ENCODE measurements around the gene RPS15.

RPS15 gene

DNA sequence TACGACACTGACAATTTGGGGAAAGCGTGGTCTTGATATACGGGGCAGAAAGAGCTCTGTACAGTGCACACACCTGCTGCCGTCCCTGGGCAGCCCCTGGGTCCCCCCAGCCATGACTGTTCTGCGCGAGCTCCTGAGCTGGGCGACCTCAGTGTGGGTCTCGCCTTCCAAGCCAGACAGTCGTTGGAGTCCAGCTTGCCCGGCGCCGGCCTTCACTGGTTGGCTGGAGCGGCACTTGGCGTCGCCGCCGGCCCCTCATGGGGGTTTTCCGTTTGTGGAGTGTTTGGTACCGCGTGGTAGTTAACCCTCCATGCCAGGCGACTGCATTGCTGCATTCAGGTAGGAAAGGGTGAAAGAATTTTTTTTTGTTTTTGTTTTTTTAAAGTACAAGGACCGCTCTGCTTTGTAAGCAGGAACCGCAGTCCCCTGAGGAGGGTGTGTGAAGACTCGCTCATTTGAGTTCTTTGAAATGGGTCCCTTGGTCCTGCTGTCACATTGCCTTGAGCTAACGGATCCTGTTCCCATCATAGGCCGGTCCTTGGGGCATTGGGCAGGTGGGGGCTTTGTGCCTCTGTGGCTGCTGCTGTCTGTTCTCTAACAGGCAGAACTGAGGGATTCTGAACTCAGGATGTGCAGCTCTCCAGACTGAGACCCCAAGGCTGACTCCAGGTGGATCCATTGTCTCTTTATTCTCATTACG lies 10.8 kb upstream of the RPS15 start:
- TF ChIP-seq, protein P1, sequence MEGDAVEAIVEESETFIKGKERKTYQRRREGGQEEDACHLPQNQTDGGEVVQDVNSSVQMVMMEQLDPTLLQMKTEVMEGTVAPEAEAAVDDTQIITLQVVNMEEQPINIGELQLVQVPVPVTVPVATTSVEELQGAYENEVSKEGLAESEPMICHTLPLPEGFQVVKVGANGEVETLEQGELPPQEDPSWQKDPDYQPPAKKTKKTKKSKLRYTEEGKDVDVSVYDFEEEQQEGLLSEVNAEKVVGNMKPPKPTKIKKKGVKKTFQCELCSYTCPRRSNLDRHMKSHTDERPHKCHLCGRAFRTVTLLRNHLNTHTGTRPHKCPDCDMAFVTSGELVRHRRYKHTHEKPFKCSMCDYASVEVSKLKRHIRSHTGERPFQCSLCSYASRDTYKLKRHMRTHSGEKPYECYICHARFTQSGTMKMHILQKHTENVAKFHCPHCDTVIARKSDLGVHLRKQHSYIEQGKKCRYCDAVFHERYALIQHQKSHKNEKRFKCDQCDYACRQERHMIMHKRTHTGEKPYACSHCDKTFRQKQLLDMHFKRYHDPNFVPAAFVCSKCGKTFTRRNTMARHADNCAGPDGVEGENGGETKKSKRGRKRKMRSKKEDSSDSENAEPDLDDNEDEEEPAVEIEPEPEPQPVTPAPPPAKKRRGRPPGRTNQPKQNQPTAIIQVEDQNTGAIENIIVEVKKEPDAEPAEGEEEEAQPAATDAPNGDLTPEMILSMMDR (IDR thresholded peaks at IDR 0.05): no peak
- no peak for TF ChIP-seq ZFX (IDR thresholded peaks at IDR 0.05; ENCODE audit: borderline replicate concordance)
- H3K27ac ChIP-seq: no peak overlapping the region

DNA sequence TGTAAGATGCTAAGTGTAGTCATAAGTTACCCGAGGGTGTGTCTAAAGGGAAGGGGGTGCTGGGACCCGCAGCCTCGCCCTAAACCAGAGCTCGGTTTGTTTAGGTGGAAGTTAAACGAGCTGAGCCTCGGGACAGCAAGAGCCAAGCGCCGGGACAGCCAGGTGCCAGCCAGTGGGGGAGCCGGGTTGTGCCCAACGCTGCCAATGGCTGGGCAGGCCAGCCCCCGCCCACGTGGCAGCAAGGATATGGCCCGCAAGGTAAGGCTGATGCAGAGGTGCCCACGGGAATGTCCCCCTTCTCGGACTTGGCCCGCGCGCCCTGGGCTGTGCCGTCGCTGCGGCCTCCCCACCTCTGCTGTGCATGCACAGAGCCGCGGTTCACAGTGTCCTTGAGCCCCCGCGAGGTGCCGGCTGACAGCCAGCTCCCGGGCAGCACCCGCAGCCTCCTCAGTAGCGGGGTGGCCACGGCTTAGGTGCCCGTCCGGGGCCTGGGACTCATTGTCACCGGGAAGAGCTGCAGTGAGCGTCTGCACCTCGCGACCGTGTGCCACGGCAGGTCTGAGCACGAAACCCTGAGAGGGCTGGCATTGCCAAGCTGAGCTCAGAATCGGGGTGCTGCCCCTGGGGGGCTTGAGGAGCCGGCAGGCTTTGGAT lies 9.3 kb upstream of the RPS15 start:
- TF ChIP-seq ZFX (IDR thresholded peaks at IDR 0.05; ENCODE audit: borderline replicate concordance): no peak
- TF ChIP-seq, protein P1 (IDR thresholded peaks at IDR 0.05): no peak
- no peak overlapping the region for H3K27ac ChIP-seq

DNA sequence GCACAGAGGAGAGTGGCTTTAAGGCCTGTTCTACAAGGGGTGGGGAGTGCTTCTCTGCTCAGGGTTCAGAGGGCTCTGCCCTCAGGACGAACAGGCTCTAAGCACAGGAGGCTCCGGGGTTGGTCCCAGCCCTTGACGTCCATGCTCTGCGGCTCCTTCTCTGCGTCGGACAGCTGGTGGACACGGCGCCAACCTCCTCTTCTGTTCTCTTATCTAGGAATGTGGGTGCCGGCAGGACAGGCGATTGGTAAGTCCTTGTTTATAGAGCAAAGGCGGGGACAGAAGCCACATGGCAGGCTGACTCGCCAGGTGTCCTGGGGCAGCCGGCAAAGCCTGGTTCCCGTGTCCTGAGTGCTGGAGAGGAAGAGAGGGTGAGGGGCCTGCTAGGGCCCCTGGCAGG lies 8.4 kb upstream of the RPS15 start:
- TF ChIP-seq, protein P1 (IDR thresholded peaks at IDR 0.05): no peak
- TF ChIP-seq ZFX (IDR thresholded peaks at IDR 0.05; ENCODE audit: borderline replicate concordance): no peak
- no peak overlapping the region for H3K27ac ChIP-seq

DNA sequence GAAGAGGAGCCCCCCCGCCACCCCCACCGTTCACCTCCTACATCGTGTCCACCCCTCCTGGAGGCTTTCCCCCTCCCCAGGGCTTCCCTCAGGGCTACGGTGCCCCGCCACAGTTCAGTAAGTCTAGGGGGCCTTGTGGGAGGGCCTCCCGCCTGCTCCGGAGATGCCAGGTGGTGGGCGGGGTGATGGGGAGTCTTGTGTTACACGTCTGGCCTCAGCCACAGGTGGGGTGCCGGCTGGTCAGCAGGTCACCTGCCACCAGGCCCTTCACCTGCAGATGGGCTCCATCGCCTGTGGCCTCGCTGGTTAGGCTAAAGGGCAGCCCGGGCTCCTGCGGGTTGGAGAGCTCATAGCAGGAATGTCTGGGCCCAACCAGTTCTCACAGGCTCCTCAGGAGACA lies 8.0 kb upstream of the RPS15 start:
- TF ChIP-seq ZFX (IDR thresholded peaks at IDR 0.05; ENCODE audit: borderline replicate concordance): no peak
- TF ChIP-seq, protein P1 (IDR thresholded peaks at IDR 0.05): no peak
- H3K27ac ChIP-seq: no peak overlapping the region

DNA sequence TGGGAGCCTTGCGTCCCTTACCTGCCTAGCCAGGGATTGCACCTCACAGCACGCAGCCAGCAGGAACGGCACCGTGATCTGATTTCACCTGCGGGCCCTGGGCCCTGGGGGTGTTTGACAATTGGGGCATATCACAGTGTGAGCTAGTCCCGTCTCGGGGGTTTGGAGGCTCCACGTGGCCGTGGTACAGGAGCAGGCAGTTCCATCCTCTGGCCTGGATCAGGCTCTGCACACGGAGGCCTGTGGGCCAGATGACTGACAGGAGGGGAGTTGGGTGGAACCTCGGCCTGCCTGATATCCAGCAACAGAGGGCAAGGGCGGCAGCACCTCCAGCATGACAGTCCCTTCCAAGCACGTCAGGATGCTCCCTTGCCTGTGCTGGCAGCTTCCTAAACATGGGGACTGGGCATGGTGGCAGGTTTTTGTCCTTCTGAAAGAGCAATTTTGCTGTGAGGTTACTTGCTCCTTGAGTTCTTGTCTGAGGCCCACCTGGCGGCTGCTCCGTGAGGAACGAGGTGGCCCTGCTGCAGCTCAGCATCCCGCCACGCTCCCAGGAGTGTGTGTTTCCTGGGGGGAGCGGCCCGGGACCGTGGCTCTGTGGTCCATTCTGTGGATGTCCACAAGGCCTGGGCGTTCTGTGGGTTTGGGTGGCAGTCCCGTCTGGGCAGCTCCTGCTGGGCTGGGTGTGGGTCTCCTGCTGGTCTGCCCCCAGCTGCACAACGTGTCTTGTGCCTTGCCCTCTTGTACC lies 6.3 kb upstream of the RPS15 start:
- H3K27ac ChIP-seq: no peak overlapping the region
- TF ChIP-seq ZFX (IDR thresholded peaks at IDR 0.05; ENCODE audit: borderline replicate concordance): no peak
- TF ChIP-seq, protein P1 (IDR thresholded peaks at IDR 0.05): no peak

DNA sequence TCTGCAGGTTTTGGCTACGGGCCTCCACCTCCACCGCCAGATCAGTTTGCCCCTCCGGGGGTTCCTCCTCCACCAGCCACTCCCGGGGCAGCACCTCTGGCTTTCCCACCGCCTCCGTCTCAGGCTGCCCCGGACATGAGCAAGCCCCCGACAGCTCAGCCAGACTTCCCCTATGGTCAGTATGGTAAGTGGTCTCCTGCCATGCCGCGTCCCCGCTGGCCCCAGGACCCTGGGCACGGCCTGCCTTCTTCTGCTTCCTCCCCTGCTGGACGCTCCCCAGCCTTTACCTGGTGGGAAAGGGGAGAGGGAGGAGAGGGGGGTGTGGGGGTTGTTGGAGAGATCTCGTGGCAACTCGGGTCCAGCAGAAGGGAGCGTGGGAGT lies 5.7 kb upstream of the RPS15 start:
- H3K27ac ChIP-seq: no peak overlapping the region
- TF ChIP-seq ZFX (IDR thresholded peaks at IDR 0.05; ENCODE audit: borderline replicate concordance): no peak
- TF ChIP-seq, protein P1 (IDR thresholded peaks at IDR 0.05): no peak

All from 22Rv1 (cell line).